ENCODE data around the gene SEMA6B. TPM values are rescaled to one million over a fixed set of nuclear protein-coding genes. Genes with fewer than 3 reads are reported as not detected.

The SEMA6B gene
- total RNA-seq, 1 donor from 2014 or later, result 6.9 TPM

DNA sequence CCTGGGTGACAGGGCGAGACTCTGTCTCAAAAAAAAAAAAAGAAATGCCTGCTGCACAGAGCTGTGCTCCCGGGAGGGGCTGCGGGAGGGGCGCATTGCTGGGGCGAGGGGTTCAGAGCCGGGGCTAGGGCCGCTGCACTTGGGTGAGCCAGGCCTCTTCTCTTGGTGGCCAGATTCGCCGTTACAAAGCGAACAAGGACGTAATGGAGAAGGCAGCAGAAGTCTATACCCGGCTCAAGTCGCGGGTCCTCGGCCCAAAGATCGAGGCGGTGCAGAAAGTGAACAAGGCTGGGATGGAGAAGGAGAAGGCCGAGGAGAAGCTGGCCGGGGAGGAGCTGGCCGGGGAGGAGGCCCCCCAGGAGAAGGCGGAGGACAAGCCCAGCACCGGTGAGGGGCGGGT is 60.2 kb downstream of the SEMA6B start:
- H3K27ac Mint-ChIP-seq, result no peak overlapping the region

DNA sequence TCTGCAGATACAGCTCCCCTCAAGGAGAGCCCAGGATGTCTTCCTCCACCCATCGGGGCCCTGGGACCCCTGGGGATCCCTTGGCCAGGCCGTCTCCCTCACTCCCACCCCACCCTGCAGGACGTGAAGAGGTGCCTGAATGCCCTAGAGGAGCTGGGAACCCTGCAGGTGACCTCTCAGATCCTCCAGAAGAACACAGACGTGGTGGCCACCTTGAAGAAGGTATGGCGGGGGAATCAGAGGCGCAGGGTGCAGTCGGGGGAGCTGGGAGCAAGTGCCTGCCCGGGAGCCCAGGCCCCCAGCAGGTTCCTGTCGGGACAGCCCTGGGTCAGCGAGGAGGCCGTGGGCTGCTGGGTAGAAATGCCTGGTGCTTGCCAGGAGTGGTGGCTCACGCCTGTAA is 60.8 kb downstream of the SEMA6B start:
- TF ChIP-seq, protein P1, sequence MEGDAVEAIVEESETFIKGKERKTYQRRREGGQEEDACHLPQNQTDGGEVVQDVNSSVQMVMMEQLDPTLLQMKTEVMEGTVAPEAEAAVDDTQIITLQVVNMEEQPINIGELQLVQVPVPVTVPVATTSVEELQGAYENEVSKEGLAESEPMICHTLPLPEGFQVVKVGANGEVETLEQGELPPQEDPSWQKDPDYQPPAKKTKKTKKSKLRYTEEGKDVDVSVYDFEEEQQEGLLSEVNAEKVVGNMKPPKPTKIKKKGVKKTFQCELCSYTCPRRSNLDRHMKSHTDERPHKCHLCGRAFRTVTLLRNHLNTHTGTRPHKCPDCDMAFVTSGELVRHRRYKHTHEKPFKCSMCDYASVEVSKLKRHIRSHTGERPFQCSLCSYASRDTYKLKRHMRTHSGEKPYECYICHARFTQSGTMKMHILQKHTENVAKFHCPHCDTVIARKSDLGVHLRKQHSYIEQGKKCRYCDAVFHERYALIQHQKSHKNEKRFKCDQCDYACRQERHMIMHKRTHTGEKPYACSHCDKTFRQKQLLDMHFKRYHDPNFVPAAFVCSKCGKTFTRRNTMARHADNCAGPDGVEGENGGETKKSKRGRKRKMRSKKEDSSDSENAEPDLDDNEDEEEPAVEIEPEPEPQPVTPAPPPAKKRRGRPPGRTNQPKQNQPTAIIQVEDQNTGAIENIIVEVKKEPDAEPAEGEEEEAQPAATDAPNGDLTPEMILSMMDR (IDR thresholded peaks at IDR 0.05; ENCODE audit: unreplicated experiment), result no peak
- Mint-ChIP-seq H3K9me3 (no peaks in the 10 kb centered on the region), H3K4me3 (no peak overlapping the region), H3K4me1 (no peaks in the 10 kb centered on the region), H3K27me3 (ENCODE audit: low read depth) (no peaks in the 10 kb centered on the region), H3K27ac (no peak overlapping the region), H3K36me3 (peaks cover 6% of the 10 kb centered on the region)
- DNase-seq (ENCODE audit: low spot score in 2 of 2, unreplicated experiment in 2 of 2), result no peak

More for the DNA sequence above, 60.2 kb downstream of the SEMA6B start:
- H3K4me1 Mint-ChIP-seq, result no peaks in the 10 kb centered on the region
- DNase-seq (ENCODE audit: low spot score in 2 of 2, unreplicated experiment in 2 of 2), result no peak
- TF ChIP-seq, protein P1 (IDR thresholded peaks at IDR 0.05; ENCODE audit: unreplicated experiment), result no peak
- H3K36me3 Mint-ChIP-seq, result peaks cover 6% of the 10 kb centered on the region
- no peak overlapping the region for H3K4me3 Mint-ChIP-seq
- no peaks in the 10 kb centered on the region for H3K9me3 Mint-ChIP-seq
- H3K27me3 Mint-ChIP-seq (ENCODE audit: low read depth), result no peaks in the 10 kb centered on the region

DNA sequence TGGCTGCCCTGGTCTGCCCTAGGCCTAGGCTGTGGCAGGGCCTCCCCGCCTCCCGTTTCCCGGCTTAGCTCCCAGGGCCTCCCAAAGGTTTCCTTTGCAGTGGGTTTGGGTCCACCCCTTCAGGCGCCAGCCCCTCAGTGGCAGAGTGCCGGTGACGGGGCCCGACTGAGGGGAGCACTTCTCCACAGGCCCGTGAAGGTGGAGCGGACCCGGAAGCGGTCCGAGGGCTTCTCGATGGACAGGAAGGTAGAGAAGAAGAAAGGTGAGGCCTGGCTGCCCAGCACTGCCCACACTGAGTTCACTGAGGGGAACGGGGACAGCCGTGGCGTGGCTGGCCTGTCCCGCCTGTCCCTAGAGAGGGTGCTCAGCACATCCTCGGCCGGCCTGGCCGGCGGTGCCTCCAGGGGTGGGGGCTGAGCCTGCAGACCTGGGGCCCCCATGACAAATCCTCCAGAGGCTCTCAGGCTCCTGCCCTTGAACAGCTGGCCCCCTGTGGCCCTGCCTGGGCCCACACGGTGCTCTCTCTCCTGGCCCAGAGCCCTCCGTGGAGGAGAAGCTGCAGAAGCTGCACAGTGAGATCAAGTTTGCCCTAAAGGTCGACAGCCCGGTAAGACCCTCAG is 61.6 kb downstream of the SEMA6B start:
- Mint-ChIP-seq H3K4me1 (no peaks in the 10 kb centered on the region), H3K27ac (no peak overlapping the region), H3K9me3 (no peaks in the 10 kb centered on the region), H3K36me3 (peaks cover 6% of the 10 kb centered on the region), H3K4me3 (no peak overlapping the region), H3K27me3 (ENCODE audit: low read depth) (no peaks in the 10 kb centered on the region)
- DNase-seq (ENCODE audit: low spot score in 2 of 2, unreplicated experiment in 2 of 2), result no peak
- TF ChIP-seq, protein P1 (IDR thresholded peaks at IDR 0.05; ENCODE audit: unreplicated experiment), result no peak

DNA sequence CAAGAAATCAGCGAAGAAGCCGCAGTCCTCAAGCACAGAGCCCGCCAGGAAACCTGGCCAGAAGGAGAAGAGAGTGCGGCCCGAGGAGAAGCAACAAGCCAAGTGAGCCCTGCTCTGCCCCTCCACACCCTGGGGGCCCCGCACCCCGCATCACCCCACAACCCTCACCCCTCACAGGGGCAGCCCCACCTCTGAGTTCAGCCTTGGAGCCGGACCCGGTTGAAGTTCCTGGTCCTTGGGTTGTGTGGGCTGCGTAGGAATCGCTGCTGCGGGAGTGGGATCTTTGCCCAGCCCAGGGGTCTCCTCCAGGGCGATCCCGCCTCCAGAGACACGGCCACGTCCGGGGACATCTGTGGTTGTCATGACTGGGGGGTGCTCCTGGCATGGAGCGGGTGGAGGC is 63.2 kb downstream of the SEMA6B start:
- Mint-ChIP-seq H3K4me1 (no peaks in the 10 kb centered on the region), H3K36me3 (peaks cover 6% of the 10 kb centered on the region), H3K27ac (no peak overlapping the region), H3K9me3 (no peaks in the 10 kb centered on the region), H3K4me3 (no peak overlapping the region), H3K27me3 (ENCODE audit: low read depth) (no peaks in the 10 kb centered on the region)
- TF ChIP-seq, protein P1 (IDR thresholded peaks at IDR 0.05; ENCODE audit: unreplicated experiment), result no peak
- DNase-seq (ENCODE audit: low spot score in 2 of 2, unreplicated experiment in 2 of 2), result no peak

DNA sequence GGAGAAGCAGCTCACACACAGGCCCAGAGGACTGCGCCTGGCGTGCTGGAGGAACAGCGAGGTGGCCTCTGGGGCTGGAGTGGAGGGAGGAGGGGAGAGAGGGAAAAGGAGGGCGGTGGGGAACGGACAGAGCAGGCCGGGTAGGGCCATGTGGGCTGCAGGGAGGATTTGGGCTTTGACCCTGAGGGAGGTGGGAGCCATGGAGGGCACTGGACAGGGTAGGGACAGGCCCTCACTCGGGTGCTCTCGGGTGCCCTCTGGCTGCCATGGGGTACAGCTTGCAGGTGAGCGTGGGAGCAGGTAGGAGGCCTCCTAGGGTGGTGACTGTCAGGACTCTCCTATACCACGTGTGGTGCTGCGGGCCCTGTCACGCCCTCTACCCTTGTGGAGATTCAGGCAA is 64.0 kb downstream of the SEMA6B start:
- Mint-ChIP-seq H3K27me3 (ENCODE audit: low read depth) (no peaks in the 10 kb centered on the region), H3K9me3 (no peaks in the 10 kb centered on the region)

More for the DNA sequence above, 64.0 kb downstream of the SEMA6B start:
- no peak for DNase-seq (ENCODE audit: low spot score in 2 of 2, unreplicated experiment in 2 of 2)
- H3K27ac Mint-ChIP-seq, result no peak overlapping the region
- H3K4me1 Mint-ChIP-seq, result no peaks in the 10 kb centered on the region
- TF ChIP-seq, protein P1 (IDR thresholded peaks at IDR 0.05; ENCODE audit: unreplicated experiment), result no peak
- peaks cover 8% of the 10 kb centered on the region for H3K36me3 Mint-ChIP-seq
- no peak overlapping the region for H3K4me3 Mint-ChIP-seq
